Neural crest cell (in vitro differentiated cells): Measurements from ENCODE around the gene TCEA2. TPM values are rescaled to one million over a fixed set of nuclear protein-coding genes. Genes with fewer than 3 reads are reported as not detected.

Source experiments
- DNase-seq: peaks from one replicate; pipeline ENCODE4 v3.0.0; 2021; ENCODE audit warnings: low read depth, mixed read lengths, low spot score
- H3K27ac Mint-ChIP-seq: one replicate; pipeline ENCODE4 v1.8.0; 2021; ENCODE audit warnings: mild to moderate bottlenecking, mixed read lengths; ENCODE audit not compliant: unreplicated experiment
- H3K27me3 Mint-ChIP-seq: 2 replicates; pipeline ENCODE4 v1.8.0; 2021; ENCODE audit warnings: low read depth, mild to moderate bottlenecking, mixed read lengths
- H3K36me3 Mint-ChIP-seq: 2 replicates; pipeline ENCODE4 v1.8.0; 2021; ENCODE audit warnings: low read depth, mild to moderate bottlenecking, mixed read lengths
- H3K4me1 Mint-ChIP-seq: 2 replicates; pipeline ENCODE4 v1.8.0; 2021; ENCODE audit warnings: mixed read lengths
- H3K4me3 Mint-ChIP-seq: one replicate; pipeline ENCODE4 v1.8.0; 2021; ENCODE audit warnings: mild to moderate bottlenecking, mixed read lengths
- H3K9me3 Mint-ChIP-seq: 2 replicates; pipeline ENCODE4 v1.8.0; 2021; ENCODE audit warnings: mixed read lengths
- total RNA-seq: library from RNA; stranded (reverse); gene quantifications from 2 replicates; pipeline ENCODE4 v1.2.1, GENCODE V29; 2021
- TF ChIP-seq, protein P1 (sequence below): fragments of 200-600 bp; sonication (generic); conservative IDR thresholded peaks from 2 replicates; pipeline ENCODE4 v1.5.0; 2021; ENCODE audit warnings: antibody characterized with exemption, mild to moderate bottlenecking

Gene TCEA2
- total RNA-seq, 1 donor from 2014 or later = 82.5 TPM

DNA sequence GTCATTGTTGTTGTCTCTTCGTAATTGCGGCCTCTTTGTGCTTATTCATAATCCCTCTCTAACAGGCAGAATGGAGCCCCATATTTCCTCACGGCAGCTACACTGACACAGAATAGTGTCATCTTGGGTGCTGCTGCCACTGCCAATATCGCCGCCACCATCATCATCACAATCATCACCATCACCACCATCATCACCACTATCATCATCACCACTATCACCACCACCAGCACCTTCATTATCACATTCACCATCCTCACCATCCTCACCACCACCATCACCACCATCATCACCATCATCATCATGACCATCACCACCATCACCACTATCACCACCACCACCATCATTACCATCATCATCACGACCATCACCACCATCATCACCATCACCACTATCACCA is 33.5 kb downstream of the TCEA2 start:
- peaks cover 8% of the 10 kb centered on the region for H3K9me3 Mint-ChIP-seq
- peaks cover 26% of the 10 kb centered on the region for H3K27me3 Mint-ChIP-seq
- no peak overlapping the region for H3K4me3 Mint-ChIP-seq
- TF ChIP-seq, protein P1, sequence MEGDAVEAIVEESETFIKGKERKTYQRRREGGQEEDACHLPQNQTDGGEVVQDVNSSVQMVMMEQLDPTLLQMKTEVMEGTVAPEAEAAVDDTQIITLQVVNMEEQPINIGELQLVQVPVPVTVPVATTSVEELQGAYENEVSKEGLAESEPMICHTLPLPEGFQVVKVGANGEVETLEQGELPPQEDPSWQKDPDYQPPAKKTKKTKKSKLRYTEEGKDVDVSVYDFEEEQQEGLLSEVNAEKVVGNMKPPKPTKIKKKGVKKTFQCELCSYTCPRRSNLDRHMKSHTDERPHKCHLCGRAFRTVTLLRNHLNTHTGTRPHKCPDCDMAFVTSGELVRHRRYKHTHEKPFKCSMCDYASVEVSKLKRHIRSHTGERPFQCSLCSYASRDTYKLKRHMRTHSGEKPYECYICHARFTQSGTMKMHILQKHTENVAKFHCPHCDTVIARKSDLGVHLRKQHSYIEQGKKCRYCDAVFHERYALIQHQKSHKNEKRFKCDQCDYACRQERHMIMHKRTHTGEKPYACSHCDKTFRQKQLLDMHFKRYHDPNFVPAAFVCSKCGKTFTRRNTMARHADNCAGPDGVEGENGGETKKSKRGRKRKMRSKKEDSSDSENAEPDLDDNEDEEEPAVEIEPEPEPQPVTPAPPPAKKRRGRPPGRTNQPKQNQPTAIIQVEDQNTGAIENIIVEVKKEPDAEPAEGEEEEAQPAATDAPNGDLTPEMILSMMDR = no peak
- H3K27ac Mint-ChIP-seq = no peak overlapping the region
- H3K36me3 Mint-ChIP-seq = peaks cover 4% of the 10 kb centered on the region
- no peak for DNase-seq
- peaks cover 8% of the 10 kb centered on the region for H3K4me1 Mint-ChIP-seq

DNA sequence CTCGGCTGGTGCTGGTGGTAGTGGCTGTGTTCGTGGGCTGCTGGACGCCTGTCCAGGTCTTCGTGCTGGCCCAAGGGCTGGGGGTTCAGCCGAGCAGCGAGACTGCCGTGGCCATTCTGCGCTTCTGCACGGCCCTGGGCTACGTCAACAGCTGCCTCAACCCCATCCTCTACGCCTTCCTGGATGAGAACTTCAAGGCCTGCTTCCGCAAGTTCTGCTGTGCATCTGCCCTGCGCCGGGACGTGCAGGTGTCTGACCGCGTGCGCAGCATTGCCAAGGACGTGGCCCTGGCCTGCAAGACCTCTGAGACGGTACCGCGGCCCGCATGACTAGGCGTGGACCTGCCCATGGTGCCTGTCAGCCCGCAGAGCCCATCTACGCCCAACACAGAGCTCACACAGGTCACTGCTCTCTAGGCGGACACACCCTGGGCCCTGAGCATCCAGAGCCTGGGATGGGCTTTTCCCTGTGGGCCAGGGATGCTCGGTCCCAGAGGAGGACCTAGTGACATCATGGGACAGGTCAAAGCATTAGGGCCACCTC is 35.5 kb downstream of the TCEA2 start:
- H3K9me3 Mint-ChIP-seq = peaks cover 8% of the 10 kb centered on the region
- peaks cover 30% of the 10 kb centered on the region for H3K27me3 Mint-ChIP-seq
- TF ChIP-seq, protein P1 = no peak
- H3K4me3 Mint-ChIP-seq = no peak overlapping the region
- no peak for DNase-seq
- H3K4me1 Mint-ChIP-seq = peaks cover 4% of the 10 kb centered on the region
- H3K36me3 Mint-ChIP-seq = peaks cover 4% of the 10 kb centered on the region
- H3K27ac Mint-ChIP-seq = no peak overlapping the region

DNA sequence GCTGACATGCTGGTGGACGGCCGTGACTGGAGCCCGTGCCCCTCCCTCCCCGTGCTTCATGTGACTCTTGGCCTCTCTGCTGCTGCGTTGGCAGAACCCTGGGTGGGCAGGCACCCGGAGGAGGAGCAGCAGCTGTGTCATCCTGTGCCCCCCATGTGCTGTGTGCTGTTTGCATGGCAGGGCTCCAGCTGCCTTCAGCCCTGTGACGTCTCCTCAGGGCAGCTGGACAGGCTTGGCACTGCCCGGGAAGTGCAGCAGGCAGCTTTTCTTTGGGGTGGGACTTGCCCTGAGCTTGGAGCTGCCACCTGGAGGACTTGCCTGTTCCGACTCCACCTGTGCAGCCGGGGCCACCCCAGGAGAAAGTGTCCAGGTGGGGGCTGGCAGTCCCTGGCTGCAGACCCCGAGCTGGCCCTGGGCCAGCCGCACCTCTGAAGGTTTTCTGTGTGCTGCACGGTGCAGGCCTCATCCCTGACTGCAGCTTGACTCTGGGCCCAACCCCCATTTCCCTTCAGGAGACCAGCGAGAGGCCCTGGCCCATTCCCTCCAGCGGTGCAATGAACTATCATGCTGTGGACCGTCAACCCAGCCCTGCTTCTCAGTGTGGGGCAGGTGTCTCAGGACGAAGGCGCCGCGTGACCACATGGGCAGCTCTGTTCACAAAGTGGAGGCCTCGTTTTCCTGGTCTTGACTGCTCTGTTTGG is 36.2 kb downstream of the TCEA2 start:
- TF ChIP-seq, protein P1 = no peak
- peaks cover 4% of the 10 kb centered on the region for H3K4me1 Mint-ChIP-seq
- peak overlapping the region; percentile 27 for H3K27ac Mint-ChIP-seq
- DNase-seq = no peak
- H3K36me3 Mint-ChIP-seq = peaks cover 4% of the 10 kb centered on the region
- no peak overlapping the region for H3K4me3 Mint-ChIP-seq
- peaks cover 34% of the 10 kb centered on the region for H3K27me3 Mint-ChIP-seq
- H3K9me3 Mint-ChIP-seq = peaks cover 8% of the 10 kb centered on the region

DNA sequence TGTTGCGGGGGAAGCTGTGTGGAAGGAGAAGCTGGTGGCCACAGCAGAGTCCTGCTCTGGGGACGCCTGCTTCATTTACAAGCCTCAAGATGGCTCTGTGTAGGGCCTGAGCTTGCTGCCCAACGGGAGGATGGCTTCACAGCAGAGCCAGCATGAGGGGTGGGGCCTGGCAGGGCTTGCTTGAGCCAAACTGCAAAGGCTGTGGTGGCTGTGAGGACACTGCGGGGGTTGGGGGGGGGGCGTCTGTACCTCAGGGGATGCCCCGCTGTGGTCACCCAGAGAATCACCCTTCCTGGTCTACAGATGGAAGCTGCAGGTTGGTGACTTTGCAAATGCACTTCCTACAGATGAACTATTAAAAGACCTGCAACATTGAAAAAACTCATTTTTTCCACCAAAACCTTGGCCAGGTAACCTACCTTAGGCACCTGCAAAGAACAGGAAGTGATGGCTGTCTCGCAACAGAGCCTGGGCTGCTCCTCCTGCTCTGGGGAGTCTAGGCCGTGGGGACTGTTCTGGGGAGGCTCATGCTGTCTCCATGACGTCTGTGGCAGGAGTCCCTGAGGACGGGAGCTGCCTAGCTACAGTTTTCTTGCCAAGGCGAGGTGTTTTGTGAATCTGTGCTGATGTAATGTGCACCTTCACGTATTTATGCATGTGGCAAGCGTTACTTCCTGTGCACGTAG is 37.0 kb downstream of the TCEA2 start:
- TF ChIP-seq, protein P1 = no peak
- Mint-ChIP-seq H3K4me1 (peaks cover 4% of the 10 kb centered on the region), H3K27ac (no peak overlapping the region), H3K9me3 (peaks cover 8% of the 10 kb centered on the region), H3K27me3 (peaks cover 34% of the 10 kb centered on the region), H3K4me3 (no peak overlapping the region), H3K36me3 (peaks cover 4% of the 10 kb centered on the region)
- DNase-seq = no peak

DNA sequence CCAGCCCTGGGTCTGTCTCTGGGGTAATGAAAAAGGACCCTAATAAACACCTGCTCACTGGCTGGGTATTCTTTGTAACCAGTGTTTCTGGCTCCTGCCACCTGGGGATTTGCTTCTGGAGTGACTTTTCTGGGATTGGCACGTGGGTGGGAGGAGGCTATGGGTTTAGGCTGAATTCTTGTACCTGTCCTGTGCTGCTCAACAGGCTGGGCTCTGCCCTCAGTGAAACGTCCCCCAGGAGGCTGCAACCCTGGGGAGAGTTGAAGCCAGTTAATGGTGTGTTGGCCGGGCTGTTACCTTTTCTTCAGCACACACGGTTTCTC is 37.5 kb downstream of the TCEA2 start:
- peaks cover 34% of the 10 kb centered on the region for H3K27me3 Mint-ChIP-seq
- no peak overlapping the region for H3K4me3 Mint-ChIP-seq
- peaks cover 4% of the 10 kb centered on the region for H3K4me1 Mint-ChIP-seq
- peaks cover 4% of the 10 kb centered on the region for H3K36me3 Mint-ChIP-seq
- H3K27ac Mint-ChIP-seq = no peak overlapping the region
- peaks cover 8% of the 10 kb centered on the region for H3K9me3 Mint-ChIP-seq
- TF ChIP-seq, protein P1 = no peak
- DNase-seq = no peak
